Loucy (cell line): ENCODE data around the gene CADM2.

Source experiments
- EZH2phosphoT487 ChIP-seq: fragments of 200-600 bp; IDR thresholded peaks from 2 replicates; pipeline ENCODE4 v1.6.1; 2018; ENCODE audit warnings: antibody characterized with exemption, mild to moderate bottlenecking, moderate library complexity, borderline replicate concordance
- TF ChIP-seq, protein P1 (sequence below): fragments of 200-600 bp; sonication (generic); conservative IDR thresholded peaks from 2 replicates; pipeline ENCODE4 v1.5.1; 2014; ENCODE audit warnings: mild to moderate bottlenecking, antibody characterized with exemption, low read length

DNA sequence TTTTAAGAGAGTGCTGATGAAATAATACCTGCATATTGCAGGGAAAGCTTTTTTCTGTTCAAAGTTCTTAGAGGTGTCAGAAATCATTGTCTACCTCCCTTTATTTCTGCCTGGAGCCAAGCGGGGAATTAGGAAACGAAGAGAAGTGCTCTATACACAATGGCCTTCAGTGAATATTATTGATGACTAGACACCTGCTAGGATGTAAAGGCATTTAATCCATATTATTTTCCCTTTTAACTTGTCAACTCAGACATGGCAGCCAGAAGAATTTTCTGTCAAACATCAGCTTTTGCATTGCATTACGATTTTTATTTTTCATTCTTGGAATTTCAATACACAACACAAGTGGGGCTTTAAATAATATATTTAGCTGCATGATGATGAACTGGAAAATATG is 24.7 kb downstream of the CADM2 start:
- TF ChIP-seq, protein P1, sequence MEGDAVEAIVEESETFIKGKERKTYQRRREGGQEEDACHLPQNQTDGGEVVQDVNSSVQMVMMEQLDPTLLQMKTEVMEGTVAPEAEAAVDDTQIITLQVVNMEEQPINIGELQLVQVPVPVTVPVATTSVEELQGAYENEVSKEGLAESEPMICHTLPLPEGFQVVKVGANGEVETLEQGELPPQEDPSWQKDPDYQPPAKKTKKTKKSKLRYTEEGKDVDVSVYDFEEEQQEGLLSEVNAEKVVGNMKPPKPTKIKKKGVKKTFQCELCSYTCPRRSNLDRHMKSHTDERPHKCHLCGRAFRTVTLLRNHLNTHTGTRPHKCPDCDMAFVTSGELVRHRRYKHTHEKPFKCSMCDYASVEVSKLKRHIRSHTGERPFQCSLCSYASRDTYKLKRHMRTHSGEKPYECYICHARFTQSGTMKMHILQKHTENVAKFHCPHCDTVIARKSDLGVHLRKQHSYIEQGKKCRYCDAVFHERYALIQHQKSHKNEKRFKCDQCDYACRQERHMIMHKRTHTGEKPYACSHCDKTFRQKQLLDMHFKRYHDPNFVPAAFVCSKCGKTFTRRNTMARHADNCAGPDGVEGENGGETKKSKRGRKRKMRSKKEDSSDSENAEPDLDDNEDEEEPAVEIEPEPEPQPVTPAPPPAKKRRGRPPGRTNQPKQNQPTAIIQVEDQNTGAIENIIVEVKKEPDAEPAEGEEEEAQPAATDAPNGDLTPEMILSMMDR = no peak
- TF ChIP-seq EZH2phosphoT487 = no peak
